Sigmoid colon (tissue), 7 donors: ENCODE data around the gene KLRD1. TPM values are rescaled to one million over a fixed set of nuclear protein-coding genes. Genes with fewer than 3 reads are reported as not detected.
"Not testable (repeated sequence)": the region's sequence is repeated elsewhere in the genome, so short reads cannot be mapped to it uniquely, and the experiment has no call there.

ENCODE experiments used
- DNase-seq: peaks from one replicate; pipeline ENCODE4 v3.0.0-alpha.2; 2019
- H3K27ac ChIP-seq, 4 donors: fragments of 200-600 bp; sonication (generic); one replicate each; pipeline ENCODE4 v1.5.1; 2016 to 2019; ENCODE audit warnings: mild to moderate bottlenecking in 1 of 4
- H3K27me3 ChIP-seq, 3 donors: fragments of 200-600 bp; sonication (generic); one replicate each; pipeline ENCODE4 v1.5.1; 2019; ENCODE audit warnings: mild to moderate bottlenecking in 1 of 3
- H3K36me3 ChIP-seq, 4 donors: fragments of 200-600 bp; sonication (generic); one replicate each; pipeline ENCODE4 v1.5.1; 2016 to 2019
- H3K4me1 ChIP-seq, 4 donors: fragments of 200-600 bp; sonication (generic); one replicate each; pipeline ENCODE4 v1.5.1; 2017 to 2019
- H3K4me3 ChIP-seq, 4 donors: fragments of 200-600 bp; sonication (generic); one replicate each; pipeline ENCODE4 v1.5.1; 2017 to 2019; ENCODE audit warnings: mild to moderate bottlenecking in 2 of 4, moderate library complexity in 1 of 4
- H3K9me3 ChIP-seq, 4 donors: fragments of 200-600 bp in 3 of 4; sonication (generic) in 3 of 4; one replicate each; pipeline versions ENCODE4 v1.5.1 to v1.6.1; 2013 to 2019
- EP300 ChIP-seq, 4 donors: sonication (generic); formaldehyde crosslinking; IDR thresholded peaks; one replicate each; pipeline ENCODE4 v1.6.1; 2017; ENCODE audit warnings: antibody characterized with exemption in 4 of 4
- POLR2A ChIP-seq, 2 donors: fragments of 450-650 bp; IDR thresholded peaks; one replicate each; pipeline ENCODE4 v1.6.1; 2016; ENCODE audit warnings: antibody characterized with exemption in 2 of 2, mild to moderate bottlenecking in 2 of 2, moderate library complexity in 2 of 2
- POLR2AphosphoS5 ChIP-seq, 4 donors: sonication (generic); formaldehyde crosslinking; IDR thresholded peaks; one replicate each; pipeline ENCODE4 v1.6.1; 2017; ENCODE audit warnings: antibody characterized with exemption in 4 of 4
- WGBS, 2 donors: extraction: QIAGEN DNeasy Blood & Tissue Kit; methylation state at CpG; one replicate each; pipeline ENCODE4 v1.1.7; 2013; 5-methylcytosine and 5-hydroxymethylcytosine counted together
- intact Hi-C: fragments of 100-400 bp; cut with DNase I; formaldehyde crosslinking; loops from one replicate; pipeline ENCODE4 v1.15.1; 2023
- polyA plus RNA-seq, 3 donors: library from polyadenylated mRNA; stranded (reverse); fragments of 200-250 nt; gene quantifications; one replicate each; pipeline ENCODE4 v1.2.3, GENCODE V29; 2013
- total RNA-seq, 4 donors: library from RNA; depleted of rRNA; stranded (reverse); fragments of >200 nt; gene quantifications; one replicate each; pipeline ENCODE4 v1.1.0, GENCODE V29; 2016
- TF ChIP-seq, protein P1 (sequence below), 4 experiments: fragments of 450-650 bp in 3 of 4; fragments of 200-600 bp in 1 of 4; IDR thresholded peaks; one replicate each; pipeline ENCODE4 v1.5.1; 2016 to 2019; ENCODE audit warnings: antibody characterized with exemption in 4 of 4, mild to moderate bottlenecking in 3 of 4, moderate library complexity in 2 of 4
- donor health status: healthy with polysubstance abuse.
- donor health status: Bipolar disorder and iron deficiency.
- donor health status: healthy.

The KLRD1 gene
- total and polyA plus RNA-seq, 7 donors = 0.54 to 3.6 (median 1.2) TPM; not detected in 1

DNA sequence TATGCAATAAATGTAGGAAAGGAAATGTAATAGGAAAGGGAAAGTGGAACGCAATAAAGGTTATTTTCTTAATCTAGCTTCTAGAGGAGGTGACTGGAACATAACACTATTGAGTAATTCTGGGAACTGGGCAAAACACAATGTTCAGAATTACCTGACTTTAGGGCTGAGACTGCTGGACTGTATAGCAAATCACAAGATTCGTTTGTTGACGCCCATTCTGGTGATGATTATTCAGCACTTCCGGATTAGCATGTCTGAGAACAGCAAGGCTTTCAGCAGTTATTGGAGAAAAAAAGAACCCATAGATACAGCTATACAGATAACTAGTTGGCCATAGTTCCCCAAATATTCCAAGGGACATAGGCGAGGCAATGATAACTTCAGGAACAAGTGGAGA is 2.3 kb upstream of the KLRD1 start:
- 84 to 90% methylated on average over 5 of the region's 5 CpGs for WGBS, 2 donors
- no peak overlapping the region for H3K27ac ChIP-seq
- no peak for DNase-seq
- no peaks in the 10 kb centered on the region for H3K36me3 ChIP-seq
- TF ChIP-seq, protein P1, sequence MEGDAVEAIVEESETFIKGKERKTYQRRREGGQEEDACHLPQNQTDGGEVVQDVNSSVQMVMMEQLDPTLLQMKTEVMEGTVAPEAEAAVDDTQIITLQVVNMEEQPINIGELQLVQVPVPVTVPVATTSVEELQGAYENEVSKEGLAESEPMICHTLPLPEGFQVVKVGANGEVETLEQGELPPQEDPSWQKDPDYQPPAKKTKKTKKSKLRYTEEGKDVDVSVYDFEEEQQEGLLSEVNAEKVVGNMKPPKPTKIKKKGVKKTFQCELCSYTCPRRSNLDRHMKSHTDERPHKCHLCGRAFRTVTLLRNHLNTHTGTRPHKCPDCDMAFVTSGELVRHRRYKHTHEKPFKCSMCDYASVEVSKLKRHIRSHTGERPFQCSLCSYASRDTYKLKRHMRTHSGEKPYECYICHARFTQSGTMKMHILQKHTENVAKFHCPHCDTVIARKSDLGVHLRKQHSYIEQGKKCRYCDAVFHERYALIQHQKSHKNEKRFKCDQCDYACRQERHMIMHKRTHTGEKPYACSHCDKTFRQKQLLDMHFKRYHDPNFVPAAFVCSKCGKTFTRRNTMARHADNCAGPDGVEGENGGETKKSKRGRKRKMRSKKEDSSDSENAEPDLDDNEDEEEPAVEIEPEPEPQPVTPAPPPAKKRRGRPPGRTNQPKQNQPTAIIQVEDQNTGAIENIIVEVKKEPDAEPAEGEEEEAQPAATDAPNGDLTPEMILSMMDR (IDR thresholded peaks at IDR 0.05) = no peak
- TF ChIP-seq POLR2A (IDR thresholded peaks at IDR 0.05) (no peak), EP300 (IDR thresholded peaks at IDR 0.05) (no peak), POLR2AphosphoS5 (IDR thresholded peaks at IDR 0.05) (no peak)
- H3K4me1 ChIP-seq = no peaks in the 10 kb centered on the region
- no peaks in the 10 kb centered on the region for H3K27me3 ChIP-seq
- intact Hi-C loops = no loop called here
- H3K4me3 ChIP-seq = no peak overlapping the region
- H3K9me3 ChIP-seq = no peaks in the 10 kb centered on the region

DNA sequence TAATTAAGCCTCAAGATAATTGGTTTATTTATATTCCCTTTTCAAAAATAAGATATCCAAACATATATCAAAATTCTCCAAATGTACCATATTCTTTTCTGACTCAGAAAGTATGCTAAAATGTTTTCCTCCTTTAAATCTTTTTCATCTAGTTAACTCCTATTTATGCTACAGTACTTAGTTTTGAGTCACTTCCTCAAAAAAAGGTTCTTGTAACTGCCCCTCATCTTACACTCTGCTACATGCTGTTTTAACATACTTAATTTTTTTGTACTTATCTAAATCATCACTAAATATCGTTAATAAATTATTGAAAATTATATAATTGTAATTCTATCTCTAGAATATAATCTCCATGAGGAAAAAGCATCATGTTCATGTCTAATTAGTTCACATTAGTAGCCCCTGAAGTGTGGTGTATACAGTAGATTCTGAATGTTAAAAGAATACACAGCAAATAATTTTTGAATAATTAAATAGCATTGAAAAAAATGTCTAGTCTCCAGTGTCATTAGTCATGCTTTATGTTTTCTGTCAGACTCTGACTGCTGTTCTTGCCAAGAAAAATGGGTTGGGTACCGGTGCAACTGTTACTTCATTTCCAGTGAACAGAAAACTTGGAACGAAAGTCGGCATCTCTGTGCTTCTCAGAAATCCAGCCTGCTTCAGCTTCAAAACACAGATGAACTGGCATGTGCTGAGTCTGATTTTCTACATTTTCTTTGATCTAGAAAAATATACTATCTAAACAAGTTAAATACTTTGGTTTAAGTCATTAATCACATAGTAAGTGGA is 3.5 kb downstream of the KLRD1 start:
- 75 to 78% methylated on average over 4 of the region's 4 CpGs for WGBS, 2 donors
- Histone ChIP-seq H3K36me3 (no peaks in the 10 kb centered on the region), H3K27ac (no peak overlapping the region), H3K9me3 (no peaks in the 10 kb centered on the region), H3K4me3 (no peak overlapping the region), H3K27me3 (no peaks in the 10 kb centered on the region), H3K4me1 (peaks cover 0 to 5% (median 0%) of the 10 kb centered on the region in 4 donors)
- TF ChIP-seq, protein P1 (IDR thresholded peaks at IDR 0.05) = no peak
- no peak for TF ChIP-seq POLR2AphosphoS5 (IDR thresholded peaks at IDR 0.05)
- TF ChIP-seq POLR2A (IDR thresholded peaks at IDR 0.05) = no peak
- TF ChIP-seq EP300 (IDR thresholded peaks at IDR 0.05) = no peak
- no peak for DNase-seq
- intact Hi-C loops = no loop called here

- H3K27ac ChIP-seq = no peak overlapping the region
- H3K36me3 ChIP-seq = no peaks in the 10 kb centered on the region
- H3K4me3 ChIP-seq = no peak overlapping the region
- no peaks in the 10 kb centered on the region for H3K9me3 ChIP-seq
- TF ChIP-seq POLR2AphosphoS5 (IDR thresholded peaks at IDR 0.05) (no peak), POLR2A (IDR thresholded peaks at IDR 0.05) (no peak), EP300 (IDR thresholded peaks at IDR 0.05) (no peak)
- TF ChIP-seq, protein P1 (IDR thresholded peaks at IDR 0.05) = no peak
- DNase-seq = no peak
- H3K27me3 ChIP-seq = no peaks in the 10 kb centered on the region
- WGBS, 2 donors = 94 to 96% methylated on average over 2 of the region's 2 CpGs
- no peaks in the 10 kb centered on the region for H3K4me1 ChIP-seq
- intact Hi-C loops = no loop called here
Observed at GRCh38 chr12:10319388-10319787, 11.7 kb downstream of the KLRD1 start.

DNA sequence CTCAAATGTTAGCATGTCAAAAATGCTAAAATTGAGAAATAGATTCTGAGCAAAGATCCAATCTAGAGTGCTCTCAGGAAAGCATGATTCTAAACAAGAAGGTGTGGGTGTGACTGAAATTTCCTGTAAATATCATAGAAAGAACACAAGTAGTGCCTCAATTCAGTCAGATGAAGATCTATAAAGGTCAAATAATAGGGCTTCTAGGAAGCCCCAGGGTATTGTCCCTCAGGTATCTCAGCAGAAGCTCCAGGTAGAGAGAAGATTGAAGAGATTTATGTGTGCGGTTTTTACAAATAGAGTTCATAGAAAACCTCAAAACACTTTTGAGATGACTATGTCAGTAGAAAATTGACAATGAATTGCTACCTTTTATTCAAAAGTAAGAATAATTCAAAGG is 13.0 kb downstream of the KLRD1 start:
- Histone ChIP-seq H3K4me3 (no peak overlapping the region), H3K27ac (no peak overlapping the region), H3K9me3 (no peaks in the 10 kb centered on the region), H3K36me3 (no peaks in the 10 kb centered on the region), H3K4me1 (no peaks in the 10 kb centered on the region), H3K27me3 (no peaks in the 10 kb centered on the region)
- WGBS, 2 donors = 72 to 81% methylated on average over 1 of the region's 1 CpG
- no peak for DNase-seq
- TF ChIP-seq POLR2A (IDR thresholded peaks at IDR 0.05) = no peak
- intact Hi-C loops = no loop called here

GRCh38 chr12:10328691-10329090 is 21.0 kb downstream of the KLRD1 start:
- WGBS, 2 donors = 61 to 81% methylated on average over 2 of the region's 2 CpGs
- H3K4me3 ChIP-seq, H3K27ac ChIP-seq, H3K27me3 ChIP-seq, intact Hi-C loops, DNase-seq, H3K36me3 ChIP-seq, H3K9me3 ChIP-seq, H3K4me1 ChIP-seq: not testable (repeated sequence)
